Measurements from ENCODE around the gene ASTN2.

GRCh38 chr9:117151716-117152115 lies 263.1 kb downstream of the ASTN2 start:
- TF ChIP-seq EZH2 (IDR thresholded peaks at IDR 0.05; ENCODE audit: insufficient read depth, poor library complexity, severe bottlenecking) (no peak), EZH2phosphoT487 (IDR thresholded peaks at IDR 0.05; ENCODE audit: insufficient read depth, low read depth) (no peak)

Measured in GM23248 (cell line).